Fibroblast of lung (primary cell): ENCODE results near the gene RAPGEF4. TPM values are rescaled to one million over a fixed set of nuclear protein-coding genes. Genes with fewer than 3 reads are reported as not detected.

ENCODE experiments used
- DNase-seq, 2 donors: peaks; one replicate each; pipeline versions ENCODE4 v3.0.0 to v3.0.0-alpha.2; 2010; ENCODE audit warnings: low read depth in 2 of 2
- H2AFZ ChIP-seq: 2 replicates; pipeline ENCODE4 v1.5.1; 2012; ENCODE audit warnings: low read length, control low read depth, inconsistent platforms
- H3K27ac ChIP-seq: 2 replicates; pipeline ENCODE4 v1.5.1; 2011; ENCODE audit warnings: low read length, control low read depth; ENCODE audit not compliant: insufficient read depth
- H3K27me3 ChIP-seq: 2 replicates; pipeline ENCODE4 v1.5.1; 2011; ENCODE audit warnings: mild to moderate bottlenecking, low read length; ENCODE audit not compliant: control insufficient read depth, insufficient read depth
- H3K36me3 ChIP-seq: 2 replicates; pipeline ENCODE4 v1.5.1; 2011; ENCODE audit warnings: low read length; ENCODE audit not compliant: control insufficient read depth, insufficient read depth
- H3K4me1 ChIP-seq: 2 replicates; pipeline ENCODE4 v1.5.1; 2011; ENCODE audit warnings: low read length; ENCODE audit not compliant: control insufficient read depth, insufficient read depth; ENCODE audit errors: extremely low read depth
- H3K4me2 ChIP-seq: 2 replicates; pipeline ENCODE4 v1.5.1; 2011; ENCODE audit warnings: low read length, control low read depth; ENCODE audit not compliant: insufficient read depth; ENCODE audit errors: extremely low read depth
- H3K4me3 ChIP-seq, 4 experiments: fragments of 200-600 bp in 1 of 4; sonication (generic) in 1 of 4; replicated peaks in 1 of 4; 2 replicates each; pipeline ENCODE4 v1.5.1; 2011 to 2016; ENCODE audit warnings: low read length in 4 of 4, low read depth in 3 of 4, mild to moderate bottlenecking in 3 of 4, control low read depth in 2 of 4, inconsistent platforms in 1 of 4, mixed read lengths in 1 of 4; ENCODE audit not compliant: insufficient read depth in 1 of 4; ENCODE audit errors: control extremely low read depth in 1 of 4
- H3K79me2 ChIP-seq: 2 replicates; pipeline ENCODE4 v1.5.1; 2012; ENCODE audit warnings: mild to moderate bottlenecking, low read length, inconsistent platforms; ENCODE audit not compliant: control insufficient read depth, insufficient read depth
- H3K9ac ChIP-seq: 2 replicates; pipeline ENCODE4 v1.5.1; 2011; ENCODE audit warnings: mild to moderate bottlenecking, low read length, control low read depth; ENCODE audit not compliant: insufficient read depth
- H3K9me3 ChIP-seq: 2 replicates; pipeline ENCODE4 v1.5.1; 2012; ENCODE audit warnings: low read depth, low read length; ENCODE audit not compliant: control insufficient read depth, insufficient read depth
- H4K20me1 ChIP-seq: 2 replicates; pipeline ENCODE4 v1.5.1; 2011; ENCODE audit warnings: low read length; ENCODE audit not compliant: control insufficient read depth, insufficient read depth; ENCODE audit errors: extremely low read depth
- CTCF ChIP-seq, 2 donors: IDR thresholded peaks in 1 of 2; conservative IDR thresholded peaks in 1 of 2; 1 replicate in 1 of 2; 2 replicates in 1 of 2; pipeline ENCODE4 v1.5.1; 2011 to 2012; ENCODE audit warnings: low read length in 2 of 2, control low read depth in 1 of 2, inconsistent platforms in 1 of 2, low read depth in 1 of 2, mild to moderate bottlenecking in 1 of 2
- EZH2 ChIP-seq: IDR thresholded peaks from 2 replicates; pipeline ENCODE4 v1.5.1; 2012; ENCODE audit warnings: low read length, control low read depth, mild to moderate bottlenecking; ENCODE audit errors: missing control alignments
- polyA plus RNA-seq, 2 donors: library from polyadenylated mRNA; depleted of rRNA in 1 of 2; stranded (reverse) in 1 of 2; unstranded in 1 of 2; fragments of >200 nt; gene quantifications; 2 replicates each; pipeline ENCODE4 v1.2.1, GENCODE V29; 2011 to 2012; ENCODE audit warnings: missing spikeins in 1 of 2
- total RNA-seq: library from RNA; depleted of rRNA; stranded (reverse); fragments of >200 nt; gene quantifications from 2 replicates; pipeline ENCODE4 v1.2.1, GENCODE V29; 2014

The RAPGEF4 gene
- total and polyA plus RNA-seq, 2 donors (not counting 1 experiment from before 2014, with no cell fraction given): 0.51 to 3.0 TPM

GRCh38 chr2:172953970-172954852 is 218.6 kb downstream of the RAPGEF4 start:
- no peak overlapping the region for H2AFZ ChIP-seq
- H3K9ac ChIP-seq: no peak overlapping the region
- no peaks in the 10 kb centered on the region for H3K4me1 ChIP-seq
- H3K79me2 ChIP-seq: no peaks in the 10 kb centered on the region
- H3K36me3 ChIP-seq: no peaks in the 10 kb centered on the region
- H3K27me3 ChIP-seq: no peaks in the 10 kb centered on the region
- H4K20me1 ChIP-seq: no peaks in the 10 kb centered on the region
- TF ChIP-seq CTCF (conservative IDR thresholded peaks at IDR 0.05 in 1 of 2, IDR thresholded peaks at IDR 0.05 in 1 of 2; ENCODE audit: low read depth in 1 of 2, low read length in 2 of 2) (no peak), EZH2 (no peak)
- H3K27ac ChIP-seq: no peak overlapping the region
- no peak for DNase-seq
- H3K4me3 ChIP-seq: no peak overlapping the region
- no peak overlapping the region for H3K4me2 ChIP-seq
- H3K9me3 ChIP-seq: no peaks in the 10 kb centered on the region

- Histone ChIP-seq H3K4me2 (no peak overlapping the region), H3K27ac (no peak overlapping the region), H3K4me3 (no peak overlapping the region), H3K27me3 (no peaks in the 10 kb centered on the region), H3K79me2 (no peaks in the 10 kb centered on the region), H4K20me1 (no peaks in the 10 kb centered on the region), H3K9me3 (no peaks in the 10 kb centered on the region), H2AFZ (no peak overlapping the region), H3K9ac (no peak overlapping the region), H3K4me1 (no peaks in the 10 kb centered on the region), H3K36me3 (no peaks in the 10 kb centered on the region)
- DNase-seq: no peak
- TF ChIP-seq CTCF (conservative IDR thresholded peaks at IDR 0.05 in 1 of 2, IDR thresholded peaks at IDR 0.05 in 1 of 2; ENCODE audit: low read depth in 1 of 2, low read length in 2 of 2): no peak
- no peak for TF ChIP-seq EZH2
Observed at GRCh38 chr2:172955587-172955986, 219.9 kb downstream of the RAPGEF4 start.

- Histone ChIP-seq H3K9me3 (no peaks in the 10 kb centered on the region), H3K4me2 (no peak overlapping the region), H3K9ac (no peak overlapping the region), H3K36me3 (no peaks in the 10 kb centered on the region), H3K79me2 (no peaks in the 10 kb centered on the region), H4K20me1 (no peaks in the 10 kb centered on the region), H3K27me3 (no peaks in the 10 kb centered on the region), H3K27ac (no peak overlapping the region), H3K4me1 (peaks cover 3% of the 10 kb centered on the region), H3K4me3 (no peak overlapping the region), H2AFZ (no peak overlapping the region)
- DNase-seq: no peak
- TF ChIP-seq EZH2 (no peak), CTCF (conservative IDR thresholded peaks at IDR 0.05 in 1 of 2, IDR thresholded peaks at IDR 0.05 in 1 of 2; ENCODE audit: low read depth in 1 of 2, low read length in 2 of 2) (no peak)
Observed at GRCh38 chr2:172957734-172958133, 222.1 kb downstream of the RAPGEF4 start.
